SU-DHL-6 (cell line): ENCODE measurements around the gene TRAPPC2L.

Experiments used
- CTCF ChIP-seq: fragments of 200-600 bp; sonication (generic); IDR thresholded peaks from one replicate; pipeline ENCODE4 v1.5.1; 2017; ENCODE audit warnings: antibody characterized with exemption, mild to moderate bottlenecking, low read length, moderate library complexity; ENCODE audit not compliant: insufficient read depth, poor library complexity, severe bottlenecking
- EZH2phosphoT487 ChIP-seq: fragments of 200-600 bp; sonication (generic), shearing (Covaris generic); conservative IDR thresholded peaks from 2 replicates; pipeline ENCODE4 v1.6.1; 2018; ENCODE audit warnings: mild to moderate bottlenecking, antibody characterized with exemption, low read length, moderate library complexity, mixed read lengths

- TF ChIP-seq CTCF (no peak), EZH2phosphoT487 (no peak)
Measured at GRCh38 chr16:88893127-88893968, 36.4 kb downstream of the TRAPPC2L start.
